BJ (cell line): ENCODE data around the gene ALS2CL. TPM values are rescaled to one million over a fixed set of nuclear protein-coding genes. Genes with fewer than 3 reads are reported as not detected.

Source experiments
- CTCF ChIA-PET: fragments of 350-600 bp; formaldehyde crosslinking; extraction: SDS; loops from one replicate; lab custom pipeline; 2021; ENCODE audit warnings: antibody characterized with exemption, inconsistent platforms; lab: Yijun Ruan, JAX
- POLR2A ChIA-PET: fragments of 300-600 bp; sonication (Branson Sonifier 250); formaldehyde crosslinking; extraction: SDS; loops from one replicate; lab custom pipeline; 2021; ENCODE audit warnings: antibody characterized with exemption; lab: Charles Lee
- DNase-seq: peaks from one replicate; pipeline ENCODE4 v3.0.0-alpha.2; 2011; ENCODE audit warnings: low read depth
- H3K27me3 ChIP-seq: 2 replicates; pipeline ENCODE4 v1.6.0; 2011; ENCODE audit warnings: low read length; ENCODE audit not compliant: control insufficient read depth, insufficient read depth
- H3K36me3 ChIP-seq: 2 replicates; pipeline ENCODE4 v1.5.1; 2011; ENCODE audit warnings: low read length; ENCODE audit not compliant: control insufficient read depth, insufficient read depth
- H3K4me3 ChIP-seq: 2 replicates; pipeline ENCODE4 v1.5.1; 2011; ENCODE audit warnings: low read depth, mild to moderate bottlenecking, control low read depth, low read length
- polyA plus RNA-seq: library from polyadenylated mRNA; depleted of rRNA; stranded (reverse); fragments of >200 nt; gene quantifications from 2 replicates; pipeline ENCODE4 v1.2.3, GENCODE V29; 2011
- TF ChIP-seq, protein P1 (sequence below): IDR thresholded peaks from 2 replicates; pipeline ENCODE4 v1.5.1; 2011; ENCODE audit warnings: low read depth, mild to moderate bottlenecking, control low read depth, inconsistent platforms, low read length, moderate library complexity; ENCODE audit not compliant: insufficient read depth

The ALS2CL gene
- polyA plus RNA-seq, 1 experiment, result 7.2 TPM

GRCh38 chr3:46721009-46721408 lies 27.5 kb upstream of the ALS2CL start:
- Histone ChIP-seq H3K27me3 (peaks cover 2% of the 10 kb centered on the region), H3K4me3 (no peak overlapping the region), H3K36me3 (no peaks in the 10 kb centered on the region)
- POLR2A ChIA-PET, result no interaction called here
- TF ChIP-seq, protein P1, sequence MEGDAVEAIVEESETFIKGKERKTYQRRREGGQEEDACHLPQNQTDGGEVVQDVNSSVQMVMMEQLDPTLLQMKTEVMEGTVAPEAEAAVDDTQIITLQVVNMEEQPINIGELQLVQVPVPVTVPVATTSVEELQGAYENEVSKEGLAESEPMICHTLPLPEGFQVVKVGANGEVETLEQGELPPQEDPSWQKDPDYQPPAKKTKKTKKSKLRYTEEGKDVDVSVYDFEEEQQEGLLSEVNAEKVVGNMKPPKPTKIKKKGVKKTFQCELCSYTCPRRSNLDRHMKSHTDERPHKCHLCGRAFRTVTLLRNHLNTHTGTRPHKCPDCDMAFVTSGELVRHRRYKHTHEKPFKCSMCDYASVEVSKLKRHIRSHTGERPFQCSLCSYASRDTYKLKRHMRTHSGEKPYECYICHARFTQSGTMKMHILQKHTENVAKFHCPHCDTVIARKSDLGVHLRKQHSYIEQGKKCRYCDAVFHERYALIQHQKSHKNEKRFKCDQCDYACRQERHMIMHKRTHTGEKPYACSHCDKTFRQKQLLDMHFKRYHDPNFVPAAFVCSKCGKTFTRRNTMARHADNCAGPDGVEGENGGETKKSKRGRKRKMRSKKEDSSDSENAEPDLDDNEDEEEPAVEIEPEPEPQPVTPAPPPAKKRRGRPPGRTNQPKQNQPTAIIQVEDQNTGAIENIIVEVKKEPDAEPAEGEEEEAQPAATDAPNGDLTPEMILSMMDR, result no peak
- CTCF ChIA-PET, result interaction anchor here (0.9 to 1.6 kb wide), 3 partner anchors 11 to 174 kb away, joined by 3 to 4 read pairs (median 3); no protein-coding TSS in a partner anchor
- DNase-seq, result no peak

DNA sequence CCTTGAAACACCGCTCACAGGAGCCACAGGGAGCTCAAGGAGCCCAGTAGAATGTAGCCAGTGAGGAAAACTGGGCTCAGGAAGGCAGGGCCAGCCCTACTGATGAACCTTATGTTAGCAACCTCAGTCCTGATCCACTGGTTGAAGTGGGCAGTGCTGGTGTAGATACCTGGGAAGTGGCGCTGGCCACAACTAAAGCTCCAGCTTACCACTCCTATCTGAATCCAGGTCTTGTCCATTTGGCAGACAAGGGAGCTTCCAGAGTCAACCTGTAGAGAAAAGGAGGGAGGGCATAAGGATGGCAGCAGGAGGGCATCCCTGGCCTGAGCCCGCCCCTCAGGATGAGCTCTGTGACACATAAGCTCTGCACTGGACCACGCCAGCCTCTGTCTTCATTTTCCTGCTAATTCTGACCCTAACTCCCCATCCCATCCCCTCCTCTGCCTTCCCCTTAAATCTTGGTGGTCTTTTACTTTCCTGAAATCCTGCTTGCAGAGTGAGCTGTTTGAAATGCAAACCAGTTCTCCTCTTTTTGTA lies 26.3 kb upstream of the ALS2CL start:
- TF ChIP-seq, protein P1, result no peak
- peaks cover 3% of the 10 kb centered on the region for H3K27me3 ChIP-seq
- DNase-seq, result no peak
- ChIA-PET CTCF (interaction anchor here (1.1 to 2.1 kb wide), 6 partner anchors 10 to 190 kb away, joined by 3 to 11 read pairs (median 4); no protein-coding TSS in a partner anchor), POLR2A (no interaction called here)
- H3K4me3 ChIP-seq, result no peak overlapping the region
- H3K36me3 ChIP-seq, result no peaks in the 10 kb centered on the region

DNA sequence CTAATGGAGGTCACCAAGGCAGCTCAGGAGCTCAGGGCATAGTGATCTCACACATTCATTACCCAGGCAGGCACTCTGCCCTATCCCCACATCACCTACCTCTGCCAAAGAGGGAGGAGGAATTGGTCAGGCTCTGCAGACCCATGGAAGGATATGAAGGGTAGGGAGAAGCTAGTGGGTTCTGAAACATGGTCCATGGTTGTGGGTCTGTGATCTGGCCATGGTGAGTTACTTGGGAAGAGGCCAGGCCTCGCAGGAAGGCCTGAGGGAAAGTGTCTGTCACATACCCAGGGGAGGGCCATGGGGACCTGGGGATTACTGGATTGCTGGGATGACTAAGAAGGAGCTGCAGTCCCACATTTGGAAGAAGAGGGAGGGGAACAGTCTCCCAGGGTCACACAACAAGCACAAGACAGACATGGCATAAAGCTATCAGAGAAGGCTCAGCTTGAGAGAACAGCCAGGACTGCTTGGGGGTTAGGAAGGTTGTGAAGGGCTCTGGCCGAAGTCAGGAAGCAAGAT lies 25.6 kb upstream of the ALS2CL start:
- Histone ChIP-seq H3K4me3 (no peak overlapping the region), H3K27me3 (peaks cover 3% of the 10 kb centered on the region), H3K36me3 (no peaks in the 10 kb centered on the region)
- TF ChIP-seq, protein P1, result no peak
- DNase-seq, result no peak
- ChIA-PET POLR2A (no interaction called here), CTCF (interaction anchor here (0.8 to 2.1 kb wide), 6 partner anchors 10 to 201 kb away, joined by 3 to 11 read pairs (median 4); no protein-coding TSS in a partner anchor)

- CTCF ChIA-PET, result interaction anchor here (1.0 kb wide), 1 partner anchor 177 kb away, joined by 3 read pairs; no protein-coding TSS in a partner anchor
- peaks cover 3% of the 10 kb centered on the region for H3K27me3 ChIP-seq
- DNase-seq, result no peak
- TF ChIP-seq, protein P1, result peak; percentile 33
- H3K4me3 ChIP-seq, result no peak within 1 kb of the TSS
- POLR2A ChIA-PET, result no interaction called here
- no peaks in the 10 kb centered on the region for H3K36me3 ChIP-seq
Measured at GRCh38 chr3:46717447-46718231, 24.2 kb upstream of the ALS2CL start, which contains the start of gene PRSS50. TSS of gene PRSS50 (minus strand) at chr3:46717869. CDS start at chr3:46717824, 45 bp downstream.
